RCC 7860 (cell line): Measurements from ENCODE around the gene PRKCB.

Experiments used
- DNase-seq: peaks from one replicate; pipeline ENCODE4 v3.0.0-alpha.2; 2015; ENCODE audit warnings: low spot score
- FAIRE-seq: peaks from 2 replicates; lab custom pipeline; 2012; peaks lifted over from hg19 to GRCh38; lab: Jason Lieb, UNC

The PRKCB gene

DNA sequence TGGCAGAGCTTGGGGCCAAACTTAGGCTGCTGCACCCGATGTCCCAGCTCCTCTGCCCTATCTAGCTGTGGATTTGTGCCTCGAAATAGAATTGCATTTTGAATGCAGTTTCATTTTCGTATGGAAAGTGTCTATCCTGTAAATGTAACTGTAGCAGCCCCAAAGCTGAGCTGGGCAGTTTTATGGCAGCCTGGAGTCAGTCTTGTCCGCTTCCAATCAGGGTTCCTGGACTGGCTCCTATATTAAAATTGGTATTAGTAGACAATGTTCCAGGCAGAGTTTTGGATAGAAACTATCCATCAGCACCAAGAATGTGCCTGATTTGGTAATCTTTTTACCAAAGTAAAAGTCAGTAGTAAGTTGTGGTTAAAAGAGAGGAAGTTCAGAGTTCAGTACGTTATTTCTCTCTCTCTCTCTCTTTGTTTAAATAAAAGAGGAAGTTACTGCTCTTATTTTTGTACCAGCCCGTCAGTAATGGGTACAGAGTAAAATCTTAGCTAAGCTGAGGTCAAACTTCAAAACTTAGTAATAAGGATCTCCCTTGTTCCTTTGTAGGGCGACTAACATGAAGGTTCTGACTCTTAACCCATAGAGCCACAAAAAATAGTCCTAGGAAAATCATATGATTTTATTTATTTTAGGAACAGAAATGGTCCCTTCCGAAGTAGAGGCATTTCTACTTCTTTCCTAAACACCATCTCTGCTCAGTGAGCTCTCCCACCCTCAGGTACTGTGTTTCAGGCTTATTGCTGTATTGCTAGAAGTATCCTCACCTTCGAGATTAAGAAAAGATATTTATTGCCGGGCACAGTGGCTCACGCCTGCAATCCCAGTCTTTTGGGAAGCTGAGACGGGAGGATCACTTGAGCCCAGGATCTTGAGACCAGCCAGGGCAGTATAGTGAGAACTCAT is 28.0 kb downstream of the PRKCB start:
- no peak for FAIRE-seq
- no peak for DNase-seq

DNA sequence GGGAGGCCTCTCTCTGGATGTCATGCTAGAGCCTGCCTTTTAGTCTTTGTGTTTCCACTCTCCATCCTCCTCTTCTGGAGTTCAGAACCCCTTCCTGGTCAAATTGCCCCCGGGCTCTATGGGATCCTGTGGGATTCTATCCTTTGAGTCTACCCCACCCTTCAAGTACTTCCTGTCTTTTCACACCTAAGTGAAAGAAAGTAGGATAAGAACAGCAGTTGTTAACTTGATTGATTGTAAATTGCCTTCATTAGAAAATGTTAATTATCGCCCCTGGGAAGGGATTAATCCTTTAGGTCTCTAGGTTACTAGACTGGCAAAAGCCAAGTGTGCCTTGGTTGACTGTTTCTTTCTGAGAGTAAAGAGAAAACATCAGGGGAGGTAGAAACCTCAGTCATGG is 30.1 kb downstream of the PRKCB start:
- FAIRE-seq, result no peak

DNA sequence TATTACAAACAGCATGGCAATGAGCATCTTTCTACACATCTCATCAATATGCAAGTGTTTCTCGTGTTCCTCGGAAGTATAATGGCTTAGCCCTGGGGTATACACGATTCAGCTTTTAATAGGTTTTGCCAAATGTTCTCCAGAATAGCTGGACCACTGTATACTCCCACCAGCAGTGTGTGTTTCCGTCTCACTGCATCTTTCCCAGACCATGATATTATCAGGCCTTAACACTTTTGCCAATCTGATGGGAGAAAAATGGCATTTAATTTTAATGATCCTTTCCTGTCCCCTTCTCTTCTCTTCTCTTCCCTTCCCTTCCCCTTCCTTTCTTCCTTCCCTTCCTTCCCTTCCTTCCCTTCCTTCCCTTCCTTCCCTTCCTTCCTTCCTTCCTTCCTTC is 30.8 kb downstream of the PRKCB start:
- FAIRE-seq, result no peak
- DNase-seq, result no peak

More for the DNA sequence above, 30.1 kb downstream of the PRKCB start:
- DNase-seq, result no peak

DNA sequence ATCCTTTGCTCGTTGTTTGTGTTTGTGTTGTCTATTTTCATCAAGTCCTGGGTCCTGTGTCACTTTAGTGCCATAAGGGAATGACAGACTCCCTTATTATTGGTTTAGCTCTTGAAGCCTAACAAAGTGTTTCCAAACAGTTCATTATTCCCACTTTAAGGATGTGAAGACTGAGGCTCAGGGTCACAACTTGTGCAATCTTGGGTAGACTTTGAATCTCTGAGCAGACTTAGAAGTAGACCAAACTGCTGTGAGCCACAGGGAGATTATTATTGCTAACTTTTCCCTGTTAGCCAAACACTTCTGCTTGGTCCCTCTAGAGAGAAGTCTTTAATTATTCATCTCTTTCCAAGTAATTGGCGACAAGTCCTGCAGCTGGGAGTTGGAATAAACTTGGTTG is 31.8 kb downstream of the PRKCB start:
- DNase-seq (no peak), FAIRE-seq (no peak)

- no peak for FAIRE-seq
Measured at GRCh38 chr16:23868136-23868535, 32.4 kb downstream of the PRKCB start.

GRCh38 chr16:23869052-23869451 is 33.3 kb downstream of the PRKCB start:
- FAIRE-seq (no peak), DNase-seq (no peak)

More at GRCh38 chr16:23868136-23868535, 32.4 kb downstream of the PRKCB start:
- DNase-seq, result no peak

GRCh38 chr16:23871924-23872323 is 36.1 kb downstream of the PRKCB start:
- FAIRE-seq, result no peak

GRCh38 chr16:23874613-23875294 is 39.0 kb downstream of the PRKCB start:
- no peak for DNase-seq
- no peak for FAIRE-seq

More at GRCh38 chr16:23871924-23872323, 36.1 kb downstream of the PRKCB start:
- DNase-seq, result no peak

GRCh38 chr16:23876256-23876896 is 40.6 kb downstream of the PRKCB start:
- no peak for DNase-seq
- no peak for FAIRE-seq

GRCh38 chr16:23877107-23878070 is 41.6 kb downstream of the PRKCB start:
- DNase-seq (no peak), FAIRE-seq (no peak)

GRCh38 chr16:23879735-23880373 is 44.1 kb downstream of the PRKCB start:
- FAIRE-seq, result no peak
- DNase-seq, result no peak

DNA sequence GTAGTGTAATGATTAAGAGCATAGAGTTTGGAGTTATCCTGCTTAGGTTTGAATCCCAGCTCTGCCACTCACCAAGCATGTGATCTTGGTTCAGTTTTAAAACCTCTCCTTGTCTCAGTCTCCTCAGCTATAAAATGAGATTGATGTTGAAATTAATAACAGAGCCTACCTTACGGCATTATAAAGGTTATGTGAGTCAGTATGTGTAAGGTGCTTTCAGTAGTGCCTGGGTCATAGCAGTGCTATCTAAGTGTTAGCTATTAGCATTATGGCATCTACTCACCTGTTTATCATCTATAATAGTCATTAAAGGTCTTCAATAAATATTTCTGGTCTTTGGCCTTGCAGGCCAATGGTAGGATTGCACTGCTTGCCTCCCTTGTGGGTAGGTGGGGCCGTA is 53.4 kb downstream of the PRKCB start:
- DNase-seq (no peak), FAIRE-seq (no peak)

- FAIRE-seq (no peak), DNase-seq (no peak)
Measured at GRCh38 chr16:23893986-23894385, 58.2 kb downstream of the PRKCB start.

- FAIRE-seq, result no peak
- DNase-seq, result no peak
Measured at GRCh38 chr16:23895052-23895451, 59.3 kb downstream of the PRKCB start.

DNA sequence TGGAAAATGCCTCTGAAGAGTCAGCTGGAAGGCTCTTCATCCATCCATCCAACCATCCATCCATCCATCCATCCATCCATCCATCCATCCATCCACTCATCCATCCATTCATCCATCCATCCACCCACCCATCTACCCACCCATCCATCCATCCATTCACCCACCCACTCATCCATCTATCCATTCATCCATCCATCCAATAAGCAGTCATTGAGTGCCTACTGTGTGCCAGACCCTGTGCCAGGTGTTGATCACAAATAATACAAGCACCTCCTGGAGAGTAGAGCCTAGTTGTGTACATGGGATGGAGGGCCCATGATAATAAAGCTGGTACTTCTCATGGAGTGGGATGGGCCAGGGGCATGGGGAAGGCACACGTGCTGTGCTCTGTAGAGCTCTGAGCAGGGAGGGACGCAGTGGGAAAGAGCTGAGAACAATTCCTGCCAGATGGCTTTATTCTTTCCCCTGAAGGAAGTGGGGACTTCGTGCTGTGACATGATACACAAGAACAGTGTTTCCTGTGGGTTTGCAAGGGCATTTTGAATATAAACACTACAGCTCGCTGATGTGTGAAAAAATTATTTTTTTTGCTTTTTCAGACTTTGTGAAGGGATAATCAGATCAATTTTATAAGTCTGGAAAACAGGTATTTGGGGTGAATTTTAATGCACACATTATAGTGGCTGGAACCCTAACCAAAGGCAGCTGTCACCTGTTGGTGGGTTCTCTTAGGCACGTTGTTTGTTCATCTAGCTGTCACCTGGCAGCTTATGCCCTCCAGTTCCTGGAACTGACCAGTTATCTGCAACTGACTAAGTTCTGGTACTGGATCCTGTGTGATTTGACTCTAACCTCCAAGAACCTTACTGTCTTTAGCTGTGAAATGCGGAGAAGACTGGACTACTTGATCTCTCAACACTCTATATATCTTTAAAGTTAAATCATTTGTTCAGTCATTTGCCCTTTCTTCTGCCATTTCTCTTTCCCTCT is 61.3 kb downstream of the PRKCB start:
- no peak for DNase-seq
- no peak for FAIRE-seq

GRCh38 chr16:23898682-23899430 is 63.1 kb downstream of the PRKCB start:
- FAIRE-seq (no peak), DNase-seq (no peak)

GRCh38 chr16:23899869-23900268 is 64.1 kb downstream of the PRKCB start:
- FAIRE-seq (no peak), DNase-seq (no peak)
